Dermis blood vessel endothelial cell (primary cell): ENCODE data around the gene IVD. TPM values are rescaled to one million over a fixed set of nuclear protein-coding genes. Genes with fewer than 3 reads are reported as not detected.

ENCODE experiments used
- DNase-seq: peaks from one replicate; pipeline ENCODE4 v3.0.0; 2010
- total RNA-seq: library from RNA; depleted of rRNA; stranded (reverse); fragments of >200 nt; gene quantifications from 2 replicates; pipeline ENCODE4 v1.2.3, GENCODE V29; 2014

Gene IVD
- 45.4 and 64.5 TPM in 2 replicates for total RNA-seq

DNA sequence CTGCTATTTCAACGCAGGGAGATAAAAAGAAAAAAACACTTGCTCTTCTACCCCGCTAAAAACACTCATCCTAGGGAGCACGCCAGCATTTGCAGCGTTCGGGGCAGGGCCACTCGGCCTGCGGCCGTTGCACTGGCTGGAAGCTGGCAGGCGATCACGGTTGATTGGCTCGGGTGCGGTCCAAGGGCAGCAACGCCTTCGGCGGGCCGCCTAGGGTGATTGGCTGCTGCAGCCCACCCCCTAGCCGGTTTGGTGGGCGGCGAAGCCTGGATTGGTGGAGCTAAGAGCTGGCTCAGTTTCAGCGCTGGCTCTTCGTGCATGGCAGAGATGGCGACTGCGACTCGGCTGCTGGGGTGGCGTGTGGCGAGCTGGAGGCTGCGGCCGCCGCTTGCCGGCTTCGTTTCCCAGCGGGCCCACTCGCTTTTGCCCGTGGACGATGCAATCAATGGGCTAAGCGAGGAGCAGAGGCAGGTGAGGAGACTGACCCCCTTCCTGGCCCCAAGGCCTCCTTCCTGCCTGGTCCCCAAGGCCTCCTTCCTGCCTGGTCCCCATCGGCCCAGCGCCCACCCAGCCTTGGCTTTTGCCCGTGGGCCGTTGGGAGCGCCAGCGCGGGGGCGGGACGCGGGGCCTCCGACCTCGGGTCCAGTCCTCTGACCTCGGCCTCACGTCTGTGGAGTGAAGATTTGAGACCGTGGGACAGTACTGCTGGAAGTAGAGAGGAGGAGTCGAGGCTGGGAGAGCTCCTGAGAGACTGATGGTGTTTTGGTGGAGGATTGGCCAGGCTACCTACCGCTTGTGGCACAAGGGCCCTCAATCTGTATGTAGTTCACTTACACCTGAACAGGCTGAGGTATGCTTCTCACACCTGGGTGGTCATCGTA, at the start of gene IVD:
Gene IVD, plus strand, starts transcription at position 295 of the 881 bp plus-strand sequence. Its CDS starts 33 bp downstream, at position 328.
- DNase-seq, result peak; percentile 97

DNA sequence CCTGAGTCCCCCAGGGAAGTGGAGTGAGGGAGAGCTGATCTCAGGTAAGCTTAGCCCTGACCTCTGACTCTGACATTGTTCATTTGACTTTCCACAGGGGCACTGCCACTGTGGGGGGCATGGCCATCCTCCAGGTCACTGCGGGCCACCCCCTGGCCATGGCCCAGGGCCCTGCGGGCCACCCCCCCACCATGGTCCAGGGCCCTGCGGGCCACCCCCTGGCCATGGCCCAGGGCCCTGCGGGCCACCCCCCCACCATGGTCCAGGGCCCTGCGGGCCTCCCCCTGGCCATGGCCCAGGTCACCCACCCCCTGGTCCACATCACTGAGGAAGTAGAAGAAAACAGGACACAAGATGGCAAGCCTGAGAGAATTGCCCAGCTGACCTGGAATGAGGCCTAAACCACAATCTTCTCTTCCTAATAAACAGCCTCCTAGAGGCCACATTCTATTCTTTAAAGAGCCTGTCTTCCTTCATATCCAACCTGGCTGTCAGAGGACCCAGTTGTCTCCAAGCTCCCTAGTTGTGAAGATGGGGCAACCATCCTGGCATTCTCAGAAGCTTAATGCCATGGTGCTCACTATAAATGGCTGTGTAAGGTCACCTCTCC, 49.5 kb upstream of the IVD start:
- no peak for DNase-seq

DNA sequence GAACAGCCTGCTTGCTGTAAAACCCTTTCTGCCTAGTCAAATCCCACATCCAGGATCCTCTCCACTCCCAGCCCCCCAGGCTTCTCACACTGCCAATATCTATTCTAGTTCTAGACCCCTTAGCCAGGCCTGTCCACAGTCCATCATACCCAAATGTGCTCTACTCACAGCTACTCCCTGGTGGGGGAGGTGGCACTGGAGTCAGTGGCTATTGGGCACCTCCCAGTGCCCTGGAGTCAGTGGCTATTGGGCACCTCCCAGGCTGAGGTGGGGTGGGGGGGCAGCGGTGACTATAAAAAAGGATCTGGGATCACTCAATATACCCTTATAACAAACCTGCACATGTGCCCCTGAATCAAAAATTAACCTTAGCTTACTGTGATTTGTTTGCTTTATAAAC, 48.3 kb upstream of the IVD start:
- DNase-seq, result no peak

DNA sequence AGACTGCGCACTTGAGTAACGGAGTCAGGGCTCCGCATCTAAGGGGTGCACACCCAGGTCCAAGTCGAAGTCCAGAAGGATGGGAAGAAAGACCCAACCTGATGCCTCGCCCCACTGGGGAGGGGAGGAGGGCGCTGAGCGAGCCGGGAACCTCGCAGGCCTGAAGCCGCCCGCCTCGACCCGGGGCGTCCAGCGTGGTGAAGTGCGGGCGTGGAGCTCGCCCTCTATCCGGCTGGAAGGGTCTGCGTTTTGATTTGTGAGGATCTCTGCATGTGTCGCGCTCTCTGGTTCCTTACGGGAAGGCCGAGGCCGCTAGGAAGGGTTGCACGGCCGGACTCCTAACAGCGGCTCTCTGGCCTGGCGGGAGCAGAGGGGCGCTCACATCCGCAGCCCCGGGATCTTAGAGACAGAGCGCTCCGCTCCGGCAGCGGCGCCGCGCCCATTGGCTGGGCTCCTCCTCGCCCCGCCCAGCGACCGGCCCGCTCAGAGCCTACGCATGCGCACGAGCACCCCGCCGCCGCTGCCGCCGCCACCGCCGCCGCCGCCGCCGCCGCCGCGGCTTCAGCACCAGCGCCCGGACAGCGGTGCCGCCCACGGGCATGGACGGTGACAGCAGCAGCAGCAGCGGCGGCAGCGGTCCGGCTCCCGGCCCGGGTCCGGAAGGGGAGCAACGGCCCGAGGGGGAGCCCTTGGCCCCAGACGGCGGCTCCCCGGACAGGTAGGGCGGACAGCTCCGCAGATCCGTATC, 47.7 kb upstream of the IVD start, which contains the start of gene DISP2:
Gene DISP2, plus strand, starts transcription at position 497 of the 748 bp plus-strand sequence. Its CDS starts 103 bp downstream, at position 600.
- peak; percentile 86 for DNase-seq

DNA sequence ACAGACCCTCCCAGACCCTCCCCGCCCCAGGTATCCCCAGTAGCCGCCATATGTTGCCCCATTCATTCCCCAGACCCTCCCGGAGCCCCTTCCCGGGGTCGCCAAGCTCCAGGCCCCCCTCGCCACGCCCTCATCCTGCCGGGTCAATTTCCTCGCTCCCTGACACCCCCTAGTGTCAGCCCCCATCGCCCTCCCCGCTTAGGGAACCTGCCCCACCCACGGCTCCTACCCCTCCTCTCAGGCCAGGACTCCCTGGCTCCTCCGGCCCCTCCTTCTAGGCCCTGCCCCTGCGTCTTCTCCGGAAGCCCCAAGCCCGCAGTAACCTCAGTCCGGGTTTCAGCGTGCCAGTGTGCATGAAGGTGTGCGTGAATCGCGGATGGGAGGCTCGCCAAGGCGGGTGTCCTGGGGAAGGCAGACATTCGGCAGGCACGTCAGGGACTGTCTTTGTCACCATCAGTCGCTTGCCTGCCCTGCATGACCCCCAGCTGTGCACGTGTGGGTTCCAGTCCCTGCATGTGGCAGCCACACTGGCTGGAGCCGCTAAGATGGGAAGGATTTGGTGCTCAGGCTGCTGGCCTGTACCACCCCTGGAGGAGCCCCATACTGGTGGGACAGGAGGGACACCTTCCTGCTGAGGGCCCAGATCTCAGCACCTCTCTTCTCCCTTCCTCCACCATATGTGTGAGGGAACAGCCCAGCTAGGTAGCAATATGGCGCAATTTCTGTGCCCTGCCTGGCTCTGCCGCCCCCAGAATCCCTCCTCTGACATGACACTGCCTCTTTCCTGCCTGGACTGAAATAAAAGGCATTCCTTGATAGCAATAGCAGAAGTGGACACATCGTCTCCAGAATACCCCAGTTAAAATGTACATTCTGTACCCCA, 46.9 kb upstream of the IVD start:
- DNase-seq, result no peak

DNA sequence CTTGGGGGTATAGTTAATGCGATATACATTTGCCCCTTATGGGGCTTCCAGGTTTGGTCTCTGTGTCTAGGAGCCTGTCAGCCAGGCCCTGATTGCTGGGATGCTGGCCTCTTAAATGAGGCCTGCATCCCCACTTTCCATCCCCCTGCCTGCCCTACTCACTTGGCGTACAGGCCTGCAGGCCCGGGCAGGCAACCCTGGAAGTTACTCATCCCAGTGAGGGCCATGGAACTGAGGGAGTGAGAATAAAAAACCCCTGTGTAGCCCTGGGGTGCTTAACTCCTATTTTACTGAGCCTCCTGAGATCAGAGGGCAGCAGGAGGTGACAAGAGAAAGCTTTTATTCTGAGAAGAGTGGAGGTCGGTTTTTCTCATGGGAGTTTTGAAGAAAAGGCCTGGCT, 45.6 kb upstream of the IVD start:
- no peak for DNase-seq

DNA sequence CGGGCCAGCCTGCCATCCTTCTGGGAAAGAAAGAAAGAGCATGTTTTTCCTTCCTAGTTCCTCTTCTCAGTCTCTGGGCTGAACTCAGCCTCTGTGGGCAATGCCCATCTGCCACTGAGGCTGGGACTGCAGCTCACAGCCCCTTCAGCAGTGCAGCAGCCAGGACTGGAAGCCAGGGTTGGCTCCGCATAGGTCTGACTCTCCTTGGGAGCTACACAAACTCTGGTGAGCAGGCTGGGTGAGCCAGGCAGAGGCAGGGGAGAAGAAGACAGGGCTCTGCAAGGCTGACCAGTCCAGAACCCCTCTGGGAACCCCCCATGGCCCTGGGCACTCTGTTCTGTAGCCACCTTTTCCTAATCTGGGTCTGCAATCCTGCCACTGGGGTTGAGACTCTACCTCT, 44.0 kb upstream of the IVD start:
- no peak for DNase-seq

DNA sequence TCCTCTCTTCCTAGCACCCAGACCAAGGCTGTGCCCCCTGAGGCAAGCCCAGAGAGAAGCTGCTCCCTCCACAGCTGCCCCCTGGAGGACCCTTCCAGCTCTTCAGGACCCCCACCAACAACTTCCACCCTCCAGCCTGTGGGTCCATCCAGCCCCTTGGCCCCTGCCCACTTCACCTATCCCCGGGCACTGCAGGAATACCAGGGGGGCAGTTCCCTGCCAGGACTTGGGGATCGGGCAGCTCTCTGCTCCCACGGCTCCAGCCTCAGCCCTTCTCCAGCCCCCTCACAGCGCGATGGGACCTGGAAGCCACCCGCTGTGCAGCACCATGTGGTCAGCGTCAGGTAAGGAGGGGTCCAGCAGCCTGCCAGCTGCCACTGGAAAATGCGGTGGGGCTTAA, 42.0 kb upstream of the IVD start:
- no peak for DNase-seq

DNA sequence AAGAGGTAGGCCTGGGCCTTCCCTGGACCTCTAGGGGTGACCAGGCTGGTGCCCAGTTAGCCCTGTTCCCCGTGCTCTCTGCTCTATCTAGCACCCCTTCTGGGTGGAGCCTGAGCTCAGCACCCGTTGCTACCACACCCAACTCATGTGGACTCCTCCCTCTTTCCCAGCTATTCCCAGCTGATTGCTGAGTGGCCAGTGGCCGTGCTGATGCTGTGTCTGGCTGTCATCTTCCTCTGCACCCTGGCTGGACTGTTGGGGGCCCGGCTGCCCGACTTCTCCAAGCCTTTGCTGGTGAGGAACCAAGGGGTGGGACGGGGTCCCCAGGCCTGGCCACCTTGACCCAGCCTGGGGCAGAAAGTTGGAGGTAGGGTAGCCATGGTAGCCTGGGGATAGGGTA, 41.3 kb upstream of the IVD start:
- no peak for DNase-seq

DNA sequence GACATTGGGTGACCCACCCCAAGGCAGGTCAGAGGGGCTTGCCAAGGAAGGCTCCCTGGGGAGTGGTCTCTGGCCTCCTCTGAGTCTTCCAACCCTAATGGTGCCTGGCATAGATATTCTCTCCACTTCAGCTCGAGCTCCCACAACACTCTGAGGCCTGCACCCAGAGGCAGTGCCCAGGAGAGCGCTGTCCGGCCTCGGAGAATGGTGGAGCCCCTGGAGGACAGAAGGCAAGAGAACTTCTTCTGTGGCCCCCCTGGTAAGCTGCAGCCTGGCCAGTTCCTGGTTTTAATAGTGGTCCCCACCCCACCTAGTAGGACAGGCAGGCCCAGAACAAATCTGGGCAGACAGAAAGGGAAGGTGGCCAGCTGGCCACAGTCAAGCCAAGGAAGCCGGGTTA, 40.6 kb upstream of the IVD start:
- no peak for DNase-seq

DNA sequence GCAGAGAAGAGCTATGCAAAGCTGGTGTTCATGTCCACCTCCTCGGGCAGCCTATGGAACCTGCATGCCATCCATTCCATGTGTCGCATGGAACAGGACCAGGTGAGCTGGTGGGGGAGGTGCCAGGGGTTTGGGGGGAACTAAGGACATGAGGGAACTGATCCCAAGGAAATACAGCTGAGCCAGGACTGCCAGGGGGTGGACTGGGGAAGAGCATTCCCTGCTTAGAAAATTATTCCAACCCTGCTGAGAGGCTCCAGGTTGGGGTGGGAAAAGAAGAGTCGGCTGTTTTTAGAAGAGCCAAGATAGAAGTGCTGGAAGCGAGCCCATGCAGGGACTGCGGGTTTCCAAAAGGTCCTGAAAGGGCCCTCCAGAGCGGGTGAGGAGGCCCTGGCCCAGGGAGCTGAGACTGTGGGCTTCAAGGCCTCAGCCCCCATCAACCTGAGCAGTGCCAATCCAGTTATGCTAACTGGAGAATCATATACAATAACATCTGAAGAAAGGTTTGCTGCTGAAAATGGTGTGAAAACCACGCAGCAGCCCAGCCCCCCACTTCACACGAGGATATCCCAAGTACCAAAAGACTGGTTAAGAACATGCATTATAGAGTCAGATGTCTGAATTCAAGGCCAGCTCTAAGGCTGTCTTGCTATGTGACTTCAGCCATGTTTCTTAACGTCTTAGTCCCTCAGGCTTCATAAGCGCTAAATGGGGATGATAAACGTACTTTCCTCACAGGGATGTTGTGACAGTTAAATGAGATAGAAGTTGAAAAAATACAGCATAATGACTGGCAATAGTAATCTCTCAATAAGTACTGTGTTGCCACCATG, 39.8 kb upstream of the IVD start:
- DNase-seq, result no peak

DNA sequence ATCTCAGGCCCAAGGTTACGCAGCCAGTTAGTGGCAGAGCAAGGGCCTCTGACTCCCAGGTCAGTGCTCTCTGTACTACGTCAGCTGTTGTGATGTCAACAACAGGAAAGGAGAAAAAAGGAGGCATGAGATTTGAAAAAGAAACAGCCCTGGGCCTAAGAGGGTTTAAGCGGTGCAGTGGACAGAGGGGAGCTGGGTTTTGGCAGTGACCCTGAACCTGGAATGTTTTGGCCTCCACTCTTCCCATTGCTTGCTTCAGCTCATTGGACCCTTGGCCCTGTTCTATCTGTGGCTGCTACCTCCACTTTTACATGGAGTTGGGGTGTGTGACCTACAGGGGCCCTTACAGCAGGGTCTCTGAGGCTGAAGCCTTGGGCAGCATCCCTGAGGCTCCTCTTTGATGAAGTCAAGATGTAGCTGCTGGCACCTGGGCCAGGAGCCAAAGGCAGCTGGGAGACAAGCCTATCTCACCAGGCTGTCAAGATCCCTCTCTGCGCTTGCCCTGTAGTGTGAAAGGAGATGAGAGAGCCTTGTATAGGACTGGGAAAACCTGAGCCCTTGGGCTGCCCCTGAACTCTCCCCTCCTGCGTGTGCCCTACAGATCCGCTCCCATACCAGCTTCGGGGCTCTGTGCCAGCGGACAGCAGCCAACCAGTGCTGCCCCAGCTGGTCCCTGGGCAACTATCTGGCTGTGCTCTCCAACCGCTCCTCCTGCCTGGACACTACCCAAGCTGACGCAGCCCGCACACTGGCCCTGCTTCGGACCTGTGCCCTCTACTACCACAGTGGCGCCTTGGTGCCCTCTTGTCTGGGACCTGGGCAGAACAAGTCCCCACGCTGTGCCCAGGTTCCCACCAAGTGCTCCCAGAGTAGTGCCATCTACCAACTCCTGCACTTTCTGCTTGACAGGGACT, 38.9 kb upstream of the IVD start:
- no peak for DNase-seq

DNA sequence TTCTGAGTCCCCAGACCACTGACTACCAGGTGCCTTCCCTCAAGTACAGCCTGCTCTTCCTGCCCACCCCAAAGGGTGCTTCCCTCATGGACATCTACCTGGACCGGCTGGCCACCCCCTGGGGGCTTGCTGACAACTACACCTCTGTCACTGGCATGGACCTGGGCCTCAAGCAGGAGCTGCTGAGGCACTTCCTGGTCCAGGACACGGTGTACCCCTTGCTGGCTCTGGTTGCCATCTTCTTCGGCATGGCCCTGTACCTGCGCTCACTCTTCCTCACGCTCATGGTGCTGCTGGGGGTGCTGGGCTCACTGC, 38.3 kb upstream of the IVD start:
- no peak for DNase-seq

DNA sequence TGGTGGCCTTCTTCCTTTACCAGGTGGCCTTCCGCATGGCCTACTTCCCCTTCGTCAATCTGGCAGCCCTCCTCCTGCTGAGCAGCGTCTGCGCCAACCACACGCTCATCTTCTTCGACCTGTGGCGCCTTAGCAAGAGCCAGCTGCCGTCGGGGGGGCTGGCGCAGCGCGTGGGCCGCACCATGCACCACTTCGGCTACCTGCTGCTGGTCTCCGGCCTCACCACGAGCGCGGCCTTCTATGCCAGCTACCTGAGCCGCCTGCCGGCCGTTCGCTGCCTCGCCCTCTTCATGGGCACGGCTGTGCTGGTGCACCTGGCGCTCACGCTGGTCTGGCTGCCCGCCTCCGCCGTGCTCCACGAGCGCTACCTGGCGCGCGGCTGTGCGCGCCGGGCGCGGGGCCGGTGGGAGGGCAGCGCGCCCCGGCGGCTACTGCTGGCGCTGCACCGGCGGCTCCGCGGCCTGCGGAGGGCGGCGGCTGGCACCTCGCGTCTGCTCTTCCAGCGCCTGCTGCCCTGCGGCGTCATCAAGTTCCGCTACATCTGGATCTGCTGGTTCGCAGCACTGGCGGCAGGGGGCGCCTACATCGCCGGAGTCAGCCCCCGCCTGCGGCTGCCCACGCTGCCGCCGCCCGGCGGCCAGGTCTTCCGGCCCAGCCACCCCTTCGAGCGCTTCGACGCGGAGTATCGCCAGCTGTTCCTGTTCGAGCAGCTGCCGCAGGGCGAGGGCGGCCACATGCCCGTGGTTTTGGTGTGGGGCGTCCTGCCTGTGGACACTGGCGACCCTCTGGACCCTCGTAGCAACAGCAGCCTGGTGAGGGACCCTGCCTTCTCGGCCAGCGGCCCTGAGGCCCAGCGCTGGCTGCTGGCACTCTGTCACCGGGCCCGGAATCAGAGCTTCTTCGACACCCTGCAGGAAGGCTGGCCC, 37.6 kb upstream of the IVD start:
- DNase-seq, result peak; percentile 92

DNA sequence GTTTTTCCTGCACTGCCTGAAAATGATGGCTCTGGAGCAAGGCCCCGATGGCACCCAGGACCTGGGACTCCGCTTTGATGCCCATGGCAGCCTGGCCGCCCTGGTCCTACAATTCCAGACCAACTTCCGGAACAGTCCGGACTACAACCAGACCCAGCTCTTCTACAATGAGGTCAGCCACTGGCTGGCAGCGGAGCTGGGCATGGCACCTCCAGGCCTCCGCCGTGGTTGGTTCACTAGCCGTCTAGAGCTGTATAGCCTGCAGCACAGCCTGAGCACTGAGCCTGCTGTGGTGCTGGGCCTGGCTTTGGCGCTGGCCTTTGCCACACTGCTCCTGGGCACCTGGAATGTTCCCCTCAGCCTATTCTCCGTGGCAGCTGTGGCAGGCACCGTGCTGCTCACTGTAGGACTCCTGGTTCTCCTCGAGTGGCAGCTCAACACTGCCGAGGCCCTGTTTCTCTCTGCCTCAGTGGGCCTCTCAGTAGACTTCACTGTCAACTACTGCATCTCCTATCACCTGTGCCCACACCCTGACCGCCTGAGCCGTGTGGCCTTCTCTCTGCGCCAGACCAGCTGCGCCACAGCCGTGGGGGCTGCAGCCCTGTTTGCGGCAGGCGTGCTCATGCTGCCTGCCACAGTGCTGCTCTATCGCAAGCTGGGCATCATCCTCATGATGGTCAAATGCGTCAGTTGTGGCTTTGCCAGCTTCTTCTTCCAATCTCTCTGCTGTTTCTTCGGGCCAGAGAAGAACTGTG, 36.7 kb upstream of the IVD start:
- DNase-seq, result no peak

DNA sequence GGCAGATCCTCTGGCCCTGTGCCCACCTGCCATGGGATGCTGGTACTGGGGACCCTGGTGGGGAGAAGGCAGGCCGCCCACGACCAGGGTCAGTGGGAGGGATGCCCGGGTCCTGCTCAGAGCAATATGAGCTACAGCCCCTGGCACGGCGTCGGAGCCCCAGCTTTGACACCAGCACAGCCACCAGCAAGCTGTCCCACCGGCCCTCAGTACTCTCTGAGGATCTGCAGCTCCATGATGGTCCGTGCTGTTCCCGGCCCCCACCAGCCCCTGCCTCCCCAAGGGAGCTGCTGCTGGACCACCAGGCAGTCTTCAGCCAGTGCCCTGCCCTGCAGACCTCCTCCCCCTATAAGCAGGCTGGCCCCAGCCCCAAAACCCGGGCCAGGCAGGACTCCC, 36.1 kb upstream of the IVD start:
- DNase-seq, result no peak

DNA sequence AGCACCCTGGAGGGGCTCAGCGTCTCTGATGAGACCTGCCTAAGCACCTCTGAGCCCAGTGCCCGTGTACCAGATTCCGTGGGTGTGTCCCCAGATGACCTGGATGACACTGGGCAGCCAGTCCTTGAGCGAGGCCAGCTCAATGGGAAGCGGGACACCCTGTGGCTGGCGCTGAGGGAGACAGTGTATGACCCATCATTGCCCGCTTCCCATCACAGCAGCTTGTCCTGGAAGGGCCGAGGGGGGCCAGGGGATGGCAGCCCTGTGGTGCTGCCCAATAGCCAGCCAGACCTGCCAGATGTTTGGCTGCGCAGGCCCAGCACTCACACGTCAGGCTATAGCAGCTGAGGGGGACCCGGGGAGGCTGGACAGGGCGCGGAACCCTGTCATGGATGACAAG, 35.6 kb upstream of the IVD start:
- DNase-seq, result no peak

DNA sequence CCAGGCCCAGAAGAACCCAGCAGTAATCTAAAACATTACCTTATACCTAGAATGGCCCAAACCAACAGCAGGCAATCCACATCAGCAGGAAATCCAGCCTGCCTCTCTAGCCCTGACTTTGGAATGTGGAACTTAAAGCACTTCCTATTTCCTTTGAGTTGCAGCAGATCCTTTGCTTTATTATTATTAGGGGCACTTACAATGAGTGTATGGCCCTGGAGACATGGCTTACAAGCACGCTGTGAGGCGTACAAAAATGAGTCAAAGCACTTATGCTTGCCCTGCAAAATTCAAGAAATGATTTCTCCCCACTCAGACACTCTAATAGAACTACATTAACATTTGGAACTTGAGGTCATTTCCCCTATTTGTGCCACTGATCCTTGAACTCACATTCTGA, 32.6 kb upstream of the IVD start:
- peak; percentile 78 for DNase-seq

DNA sequence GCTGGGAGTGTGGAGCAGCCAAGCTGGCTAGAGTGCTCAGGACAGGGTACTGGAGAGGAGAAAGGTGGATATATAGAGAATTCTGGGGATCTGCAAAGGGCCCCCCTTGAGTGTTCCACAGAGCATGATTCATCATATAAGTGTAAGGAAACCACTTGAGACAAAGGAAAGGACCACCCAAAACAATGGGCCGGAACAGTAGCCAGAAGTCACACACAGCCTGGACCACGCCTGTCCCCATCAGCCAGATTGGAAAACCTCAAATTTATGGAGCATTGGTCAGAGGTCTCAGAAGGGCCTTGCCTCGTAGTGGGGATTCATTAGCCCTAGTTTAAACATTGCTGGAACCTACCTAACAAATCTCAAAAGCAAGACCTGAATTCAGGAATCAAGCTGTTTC, 28.0 kb upstream of the IVD start:
- no peak for DNase-seq
